Stomach (tissue), 9 donors: ENCODE measurements around the gene PRPF19. TPM values are rescaled to one million over a fixed set of nuclear protein-coding genes. Genes with fewer than 3 reads are reported as not detected.

Source experiments
- DNase-seq, 2 donors: peaks; one replicate each; pipeline versions ENCODE4 v3.0.0 to v3.0.0-alpha.2; 2013 to 2019
- H3K27ac ChIP-seq, 5 donors: fragments of 200-600 bp in 4 of 5; sonication (generic) in 4 of 5; one replicate each; pipeline ENCODE4 v1.5.1; 2013 to 2019; ENCODE audit warnings: mild to moderate bottlenecking in 1 of 5, moderate library complexity in 1 of 5
- H3K27me3 ChIP-seq, 3 donors: fragments of 200-600 bp; sonication (generic); one replicate each; pipeline ENCODE4 v1.5.1; 2017 to 2019; ENCODE audit warnings: mixed run types in 1 of 3
- H3K36me3 ChIP-seq, 4 donors: fragments of 200-600 bp; sonication (generic); 1 replicate in 3 of 4; 2 replicates in 1 of 4; pipeline ENCODE4 v1.5.1; 2016 to 2019
- H3K4me1 ChIP-seq, 4 donors: fragments of 200-600 bp; sonication (generic); one replicate each; pipeline ENCODE4 v1.5.1; 2016 to 2019
- H3K4me3 ChIP-seq, 4 donors: fragments of 200-600 bp; sonication (generic) in 3 of 4; one replicate each; pipeline ENCODE4 v1.5.1; 2016 to 2019; ENCODE audit warnings: mild to moderate bottlenecking in 1 of 4
- H3K9me3 ChIP-seq, 4 donors: fragments of 200-600 bp; sonication (generic); one replicate each; pipeline ENCODE4 v1.5.1; 2016 to 2019
- EP300 ChIP-seq: sonication (generic); formaldehyde crosslinking; IDR thresholded peaks from one replicate; pipeline ENCODE4 v1.6.1; 2017; ENCODE audit warnings: antibody characterized with exemption
- POLR2A ChIP-seq, 4 donors: fragments of 450-650 bp; IDR thresholded peaks; one replicate each; pipeline ENCODE4 v1.6.1; 2016; ENCODE audit warnings: antibody characterized with exemption in 4 of 4, control low read depth in 2 of 4, mild to moderate bottlenecking in 1 of 4, moderate library complexity in 1 of 4
- POLR2AphosphoS5 ChIP-seq, 3 donors: sonication (generic); formaldehyde crosslinking; IDR thresholded peaks; one replicate each; pipeline ENCODE4 v1.6.1; 2016; ENCODE audit warnings: antibody characterized with exemption in 3 of 3
- WGBS, 5 donors: extraction: QIAGEN DNeasy Blood & Tissue Kit in 3 of 5; methylation state at CpG; one replicate each; pipeline versions ENCODE4 v1.1.5 to v1.1.7; 2013 to 2018; 5-methylcytosine and 5-hydroxymethylcytosine counted together
- intact Hi-C: fragments of 100-400 bp; cut with DNase I; formaldehyde crosslinking; loops from one replicate; pipeline ENCODE4 v1.15.1; 2023; ENCODE audit warnings: low total_unique reads
- polyA plus RNA-seq, 3 donors: library from polyadenylated mRNA; stranded (reverse); fragments of 200-250 nt; gene quantifications; one replicate each; pipeline ENCODE4 v1.2.3, GENCODE V29; 2013
- total RNA-seq, 5 donors: library from RNA; depleted of rRNA; stranded (reverse); fragments of >200 nt; gene quantifications; one replicate each; pipeline versions ENCODE4 v1.1.0 to v1.2.3, GENCODE V29; 2014 to 2016
- TF ChIP-seq, protein P1 (sequence below), 7 experiments: fragments of 450-650 bp in 4 of 7; fragments of 200-600 bp in 3 of 7; sonication (generic) in 3 of 7; IDR thresholded peaks; one replicate each; pipeline ENCODE4 v1.5.1; 2016 to 2019; ENCODE audit warnings: antibody characterized with exemption in 7 of 7, control low read depth in 2 of 7, mild to moderate bottlenecking in 1 of 7
- donor health status: healthy with polysubstance abuse.
- donor health status: Bipolar disorder and iron deficiency.
- donor health status: healthy.

The PRPF19 gene
- total and polyA plus RNA-seq, 8 donors, result 3.5 to 86.1 (median 50.3) TPM

DNA sequence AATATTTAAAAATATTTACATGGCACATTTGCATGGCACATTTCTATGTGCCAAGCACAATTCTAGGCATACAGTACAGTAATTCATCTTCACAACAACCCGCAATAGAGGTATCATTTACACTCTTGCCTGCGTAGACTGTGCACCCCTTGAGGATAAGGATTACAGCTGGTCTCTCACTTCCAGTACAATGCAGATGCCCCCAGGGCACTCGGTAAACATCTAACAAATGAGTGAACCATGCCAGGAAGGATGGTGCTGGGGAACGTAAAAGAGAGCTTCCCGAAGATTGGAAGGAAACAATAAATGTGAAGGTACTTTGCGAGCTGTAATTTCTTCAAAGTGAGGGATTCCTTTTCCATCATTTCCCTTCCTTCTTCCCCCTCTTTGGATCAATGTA lies 1.3 kb downstream of the PRPF19 start:
- H3K27ac ChIP-seq, result peak overlapping the region in 4 of 5 donors; percentile 93 to 96 (median 95)
- peaks cover 19 to 37% (median 34%) of the 10 kb centered on the region in 4 donors for H3K4me1 ChIP-seq
- TF ChIP-seq, protein P1, sequence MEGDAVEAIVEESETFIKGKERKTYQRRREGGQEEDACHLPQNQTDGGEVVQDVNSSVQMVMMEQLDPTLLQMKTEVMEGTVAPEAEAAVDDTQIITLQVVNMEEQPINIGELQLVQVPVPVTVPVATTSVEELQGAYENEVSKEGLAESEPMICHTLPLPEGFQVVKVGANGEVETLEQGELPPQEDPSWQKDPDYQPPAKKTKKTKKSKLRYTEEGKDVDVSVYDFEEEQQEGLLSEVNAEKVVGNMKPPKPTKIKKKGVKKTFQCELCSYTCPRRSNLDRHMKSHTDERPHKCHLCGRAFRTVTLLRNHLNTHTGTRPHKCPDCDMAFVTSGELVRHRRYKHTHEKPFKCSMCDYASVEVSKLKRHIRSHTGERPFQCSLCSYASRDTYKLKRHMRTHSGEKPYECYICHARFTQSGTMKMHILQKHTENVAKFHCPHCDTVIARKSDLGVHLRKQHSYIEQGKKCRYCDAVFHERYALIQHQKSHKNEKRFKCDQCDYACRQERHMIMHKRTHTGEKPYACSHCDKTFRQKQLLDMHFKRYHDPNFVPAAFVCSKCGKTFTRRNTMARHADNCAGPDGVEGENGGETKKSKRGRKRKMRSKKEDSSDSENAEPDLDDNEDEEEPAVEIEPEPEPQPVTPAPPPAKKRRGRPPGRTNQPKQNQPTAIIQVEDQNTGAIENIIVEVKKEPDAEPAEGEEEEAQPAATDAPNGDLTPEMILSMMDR (IDR thresholded peaks at IDR 0.05), result no peak
- TF ChIP-seq POLR2A (IDR thresholded peaks at IDR 0.05) (no peak), POLR2AphosphoS5 (IDR thresholded peaks at IDR 0.05) (no peak)
- no peak for DNase-seq
- H3K4me3 ChIP-seq, result peak overlapping the region; percentile 66 to 98 (median 83)
- 28 to 41% (median 30%) methylated on average over 6 of the region's 6 CpGs for WGBS, 5 donors
- H3K9me3 ChIP-seq, result no peaks in the 10 kb centered on the region
- no peaks in the 10 kb centered on the region for H3K27me3 ChIP-seq
- peaks cover 37 to 38% (median 38%) of the 10 kb centered on the region in 4 donors for H3K36me3 ChIP-seq
- intact Hi-C loops, result no loop called here

DNA sequence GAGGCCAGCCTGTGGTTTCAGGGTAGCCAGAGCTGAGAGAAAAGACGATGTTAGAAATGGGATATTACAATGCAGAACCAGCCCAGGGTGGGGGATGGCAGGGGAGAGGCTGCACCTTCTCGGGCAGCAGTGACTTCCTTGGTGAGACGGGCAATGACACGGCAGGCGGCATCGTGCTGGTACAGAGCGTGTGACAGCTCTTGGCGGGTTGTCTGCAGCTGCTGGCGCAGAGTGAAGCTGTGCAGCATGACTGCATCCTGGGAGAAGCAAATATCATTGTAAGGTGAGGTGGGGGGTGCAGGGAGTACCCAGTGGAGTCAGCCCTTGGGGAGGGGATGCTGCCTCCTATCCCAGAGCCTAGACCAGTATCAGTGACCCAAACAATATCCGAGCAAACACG lies 3.8 kb downstream of the PRPF19 start:
- 85 to 93% (median 90%) methylated on average over 9 to 11 of the region's 11 CpGs for WGBS, 5 donors
- Histone ChIP-seq H3K27me3 (no peaks in the 10 kb centered on the region), H3K4me3 (no peak overlapping the region), H3K9me3 (no peaks in the 10 kb centered on the region), H3K36me3 (peaks cover 59 to 62% (median 60%) of the 10 kb centered on the region in 4 donors), H3K27ac (no peak overlapping the region), H3K4me1 (peaks cover 19 to 41% (median 34%) of the 10 kb centered on the region in 4 donors)
- intact Hi-C loops, result no loop called here
- TF ChIP-seq POLR2A (IDR thresholded peaks at IDR 0.05) (no peak), EP300 (no peak), POLR2AphosphoS5 (IDR thresholded peaks at IDR 0.05) (no peak)
- TF ChIP-seq, protein P1 (IDR thresholded peaks at IDR 0.05), result no peak
- no peak for DNase-seq

DNA sequence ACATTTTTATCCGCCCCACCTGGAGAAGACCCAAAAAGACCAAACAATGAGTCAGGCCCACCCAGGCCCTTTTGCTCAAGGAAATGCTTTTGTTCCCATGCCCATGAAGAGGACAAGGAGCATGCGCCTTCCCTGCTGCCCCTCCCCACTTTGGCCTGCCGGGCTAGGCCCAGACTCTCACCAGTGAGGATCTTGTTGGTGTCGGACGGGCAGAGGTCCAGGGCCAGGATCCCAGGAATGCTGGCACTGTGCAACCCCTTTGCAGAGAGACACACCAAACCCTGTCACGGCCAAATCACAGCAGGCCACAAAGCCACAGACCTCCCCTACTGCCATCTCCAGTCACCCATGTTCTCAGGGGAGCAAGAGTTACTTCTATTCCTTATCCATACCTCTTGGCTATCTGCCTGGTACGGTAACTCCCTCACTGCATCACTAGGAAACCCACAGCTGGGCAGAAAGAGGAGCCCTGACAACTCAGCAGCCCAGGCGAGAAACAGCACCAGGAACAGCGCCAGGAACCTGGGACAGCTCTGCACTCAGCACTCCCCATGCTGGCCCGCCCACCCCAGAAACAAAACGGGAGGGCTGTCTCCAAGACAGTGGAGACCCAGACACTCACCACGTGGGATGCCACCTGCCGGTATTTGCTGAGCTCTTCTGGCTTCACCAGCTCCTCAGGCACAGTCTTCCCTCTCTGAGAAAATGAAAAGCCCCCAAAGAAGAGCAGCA lies 5.5 kb downstream of the PRPF19 start:
- peaks cover 76 to 80% (median 78%) of the 10 kb centered on the region in 4 donors for H3K36me3 ChIP-seq
- no peak overlapping the region for H3K27ac ChIP-seq
- peaks cover 19 to 31% (median 25%) of the 10 kb centered on the region in 4 donors for H3K4me1 ChIP-seq
- H3K4me3 ChIP-seq, result no peak overlapping the region
- 74 to 88% (median 77%) methylated on average over 10 to 13 of the region's 13 CpGs for WGBS, 5 donors
- TF ChIP-seq POLR2A (IDR thresholded peaks at IDR 0.05) (no peak), EP300 (no peak), POLR2AphosphoS5 (IDR thresholded peaks at IDR 0.05) (no peak)
- TF ChIP-seq, protein P1 (IDR thresholded peaks at IDR 0.05), result no peak
- intact Hi-C loops, result no loop called here
- no peak for DNase-seq
- H3K9me3 ChIP-seq, result no peaks in the 10 kb centered on the region
- H3K27me3 ChIP-seq, result no peaks in the 10 kb centered on the region

DNA sequence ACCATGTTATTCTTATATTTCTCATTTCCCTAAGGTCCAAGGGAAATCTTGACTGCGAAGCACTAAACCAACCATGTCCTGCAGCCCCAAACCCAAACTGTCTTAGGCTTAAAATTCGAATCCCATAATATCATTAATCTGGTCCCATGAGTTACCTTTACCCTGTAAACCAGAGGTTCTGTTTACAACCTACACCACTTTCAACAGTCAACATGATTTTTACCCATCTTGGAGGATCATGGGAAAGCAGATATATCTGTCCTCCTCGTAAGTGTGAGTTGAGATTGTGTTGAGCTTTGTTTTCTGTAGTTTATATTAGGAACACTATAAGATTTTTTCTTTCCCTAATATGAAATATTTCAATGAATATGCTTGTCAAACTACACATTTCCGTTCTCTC lies 6.4 kb downstream of the PRPF19 start:
- TF ChIP-seq POLR2AphosphoS5 (IDR thresholded peaks at IDR 0.05), result no peak
- TF ChIP-seq POLR2A (IDR thresholded peaks at IDR 0.05), result no peak
- TF ChIP-seq EP300, result no peak
- TF ChIP-seq, protein P1 (IDR thresholded peaks at IDR 0.05), result no peak
- H3K36me3 ChIP-seq, result peaks cover 85 to 89% (median 86%) of the 10 kb centered on the region in 4 donors
- H3K9me3 ChIP-seq, result no peaks in the 10 kb centered on the region
- 64 to 75% (median 73%) methylated on average over 4 of the region's 4 CpGs for whole genome bisulfite sequencing, 5 donors
- intact Hi-C loops, result loop anchor here (5.0 kb wide), 1 partner anchor 68 kb away; no protein-coding TSS in a partner anchor
- no peak for DNase-seq
- no peak overlapping the region for H3K4me3 ChIP-seq
- no peak overlapping the region for H3K27ac ChIP-seq
- H3K27me3 ChIP-seq, result no peaks in the 10 kb centered on the region
- peaks cover 12 to 23% (median 16%) of the 10 kb centered on the region in 4 donors for H3K4me1 ChIP-seq
